Measurements from ENCODE around the gene TRMO.

The TRMO gene, protein sequence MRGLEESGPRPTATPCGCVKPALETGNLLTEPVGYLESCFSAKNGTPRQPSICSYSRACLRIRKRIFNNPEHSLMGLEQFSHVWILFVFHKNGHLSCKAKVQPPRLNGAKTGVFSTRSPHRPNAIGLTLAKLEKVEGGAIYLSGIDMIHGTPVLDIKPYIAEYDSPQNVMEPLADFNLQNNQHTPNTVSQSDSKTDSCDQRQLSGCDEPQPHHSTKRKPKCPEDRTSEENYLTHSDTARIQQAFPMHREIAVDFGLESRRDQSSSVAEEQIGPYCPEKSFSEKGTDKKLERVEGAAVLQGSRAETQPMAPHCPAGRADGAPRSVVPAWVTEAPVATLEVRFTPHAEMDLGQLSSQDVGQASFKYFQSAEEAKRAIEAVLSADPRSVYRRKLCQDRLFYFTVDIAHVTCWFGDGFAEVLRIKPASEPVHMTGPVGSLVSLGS

GRCh38 chr9:97921959-97922724, at the start of gene TRMO:
Gene TRMO, minus strand, starts transcription at chr9:97922500. Its CDS starts 7 bp downstream, at chr9:97922493.
- Histone ChIP-seq H3K4me1 (ENCODE audit: control insufficient read depth, low read length) (peaks cover 54% of the 10 kb centered on the region), H4K20me1 (ENCODE audit: control insufficient read depth, insufficient read depth, low read depth, low read length) (no peaks in the 10 kb centered on the region), H3K27me3 (ENCODE audit: control insufficient read depth, low read length) (no peaks in the 10 kb centered on the region), H3K4me3 (ENCODE audit: low read length) (peak within 1 kb of the TSS; percentile 93), H3K36me3 (ENCODE audit: control insufficient read depth, low read length) (peaks cover 5% of the 10 kb centered on the region; the same call in 1 of the 2 replicates), H3K9me3 (ENCODE audit: control insufficient read depth, insufficient read depth, low read length) (no peaks in the 10 kb centered on the region), H3K27ac (ENCODE audit: low read depth, low read length) (peak within 1 kb of the TSS; percentile 83), H3K9me2 (replicated peaks; ENCODE audit: control insufficient read depth, low read length) (no peaks in the 10 kb centered on the region), H3F3A (ENCODE audit: control insufficient read depth, insufficient read depth) (peaks cover 11% of the 10 kb centered on the region), H3K79me2 (ENCODE audit: control insufficient read depth, low read length) (peaks cover 46% of the 10 kb centered on the region), H3K4me2 (ENCODE audit: low read length) (peak within 1 kb of the TSS; percentile 89)
- TF ChIP-seq EZH2phosphoT487 (IDR thresholded peaks at IDR 0.05; ENCODE audit: borderline replicate concordance, low read length): no peak
- TF ChIP-seq, protein P1, sequence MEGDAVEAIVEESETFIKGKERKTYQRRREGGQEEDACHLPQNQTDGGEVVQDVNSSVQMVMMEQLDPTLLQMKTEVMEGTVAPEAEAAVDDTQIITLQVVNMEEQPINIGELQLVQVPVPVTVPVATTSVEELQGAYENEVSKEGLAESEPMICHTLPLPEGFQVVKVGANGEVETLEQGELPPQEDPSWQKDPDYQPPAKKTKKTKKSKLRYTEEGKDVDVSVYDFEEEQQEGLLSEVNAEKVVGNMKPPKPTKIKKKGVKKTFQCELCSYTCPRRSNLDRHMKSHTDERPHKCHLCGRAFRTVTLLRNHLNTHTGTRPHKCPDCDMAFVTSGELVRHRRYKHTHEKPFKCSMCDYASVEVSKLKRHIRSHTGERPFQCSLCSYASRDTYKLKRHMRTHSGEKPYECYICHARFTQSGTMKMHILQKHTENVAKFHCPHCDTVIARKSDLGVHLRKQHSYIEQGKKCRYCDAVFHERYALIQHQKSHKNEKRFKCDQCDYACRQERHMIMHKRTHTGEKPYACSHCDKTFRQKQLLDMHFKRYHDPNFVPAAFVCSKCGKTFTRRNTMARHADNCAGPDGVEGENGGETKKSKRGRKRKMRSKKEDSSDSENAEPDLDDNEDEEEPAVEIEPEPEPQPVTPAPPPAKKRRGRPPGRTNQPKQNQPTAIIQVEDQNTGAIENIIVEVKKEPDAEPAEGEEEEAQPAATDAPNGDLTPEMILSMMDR (IDR thresholded peaks at IDR 0.05; ENCODE audit: low read depth, low read length, poor library complexity, severe bottlenecking): peak; percentile 93

- no peaks in the 10 kb centered on the region for H3K79me2 ChIP-seq (ENCODE audit: control insufficient read depth, low read length)
- no peaks in the 10 kb centered on the region for H3K36me3 ChIP-seq (ENCODE audit: control insufficient read depth, low read length)
- peaks cover 42% of the 10 kb centered on the region for H3K4me1 ChIP-seq (ENCODE audit: control insufficient read depth, low read length)
- no peak overlapping the region for H3K4me3 ChIP-seq (ENCODE audit: low read length)
- no peaks in the 10 kb centered on the region for H3F3A ChIP-seq (ENCODE audit: control insufficient read depth, insufficient read depth)
- H3K9me2 ChIP-seq (replicated peaks; ENCODE audit: control insufficient read depth, low read length): no peaks in the 10 kb centered on the region
- no peaks in the 10 kb centered on the region for H4K20me1 ChIP-seq (ENCODE audit: control insufficient read depth, insufficient read depth, low read depth, low read length)
- no peaks in the 10 kb centered on the region for H3K27me3 ChIP-seq (ENCODE audit: control insufficient read depth, low read length)
- no peaks in the 10 kb centered on the region for H3K9me3 ChIP-seq (ENCODE audit: control insufficient read depth, insufficient read depth, low read length)
- no peak overlapping the region for H3K27ac ChIP-seq (ENCODE audit: low read depth, low read length)
- TF ChIP-seq EZH2phosphoT487 (IDR thresholded peaks at IDR 0.05; ENCODE audit: borderline replicate concordance, low read length): no peak
- TF ChIP-seq, protein P1 (IDR thresholded peaks at IDR 0.05; ENCODE audit: low read depth, low read length, poor library complexity, severe bottlenecking): no peak
- H3K4me2 ChIP-seq (ENCODE audit: low read length): no peak overlapping the region
Measured at GRCh38 chr9:97970165-97970564, 47.9 kb upstream of the TRMO start.

GRCh38 chr9:97969014-97969413, 46.7 kb upstream of the TRMO start:
- no peaks in the 10 kb centered on the region for H3K36me3 ChIP-seq (ENCODE audit: control insufficient read depth, low read length)
- no peaks in the 10 kb centered on the region for H4K20me1 ChIP-seq (ENCODE audit: control insufficient read depth, insufficient read depth, low read depth, low read length)
- H3K9me2 ChIP-seq (replicated peaks; ENCODE audit: control insufficient read depth, low read length): no peaks in the 10 kb centered on the region
- no peak overlapping the region for H3K27ac ChIP-seq (ENCODE audit: low read depth, low read length)
- H3K79me2 ChIP-seq (ENCODE audit: control insufficient read depth, low read length): no peaks in the 10 kb centered on the region
- H3K4me3 ChIP-seq (ENCODE audit: low read length): no peak overlapping the region
- H3K4me2 ChIP-seq (ENCODE audit: low read length): no peak overlapping the region
- no peak for TF ChIP-seq EZH2phosphoT487 (IDR thresholded peaks at IDR 0.05; ENCODE audit: borderline replicate concordance, low read length)
- TF ChIP-seq, protein P1 (IDR thresholded peaks at IDR 0.05; ENCODE audit: low read depth, low read length, poor library complexity, severe bottlenecking): no peak
- no peaks in the 10 kb centered on the region for H3K27me3 ChIP-seq (ENCODE audit: control insufficient read depth, low read length)
- no peaks in the 10 kb centered on the region for H3K9me3 ChIP-seq (ENCODE audit: control insufficient read depth, insufficient read depth, low read length)
- H3K4me1 ChIP-seq (ENCODE audit: control insufficient read depth, low read length): peaks cover 42% of the 10 kb centered on the region
- no peaks in the 10 kb centered on the region for H3F3A ChIP-seq (ENCODE audit: control insufficient read depth, insufficient read depth)

Measured in DOHH2 (cell line).